OCI-LY1 (cell line): ENCODE results near the gene NPTX2.

Source experiments
- CTCF ChIP-seq: fragments of 200-600 bp; sonication (generic), shearing (Covaris generic); IDR thresholded peaks from 2 replicates; pipeline ENCODE4 v1.5.1; 2017; ENCODE audit warnings: mild to moderate bottlenecking, antibody characterized with exemption, low read length, moderate library complexity, mixed read lengths
- EZH2 ChIP-seq: fragments of 200-600 bp; sonication (generic), shearing (Covaris generic); IDR thresholded peaks from 2 replicates; pipeline ENCODE4 v1.8.0; 2017; ENCODE audit warnings: borderline replicate concordance, mixed run types, mild to moderate bottlenecking, antibody characterized with exemption, low read length, moderate library complexity, mixed read lengths

- TF ChIP-seq CTCF, result no peak
- no peak for TF ChIP-seq EZH2
Measured at GRCh38 chr7:98619450-98620321, 2.6 kb downstream of the NPTX2 start.
